Endodermal cell (in vitro differentiated cells): ENCODE measurements around the gene FGD4. TPM values are rescaled to one million over a fixed set of nuclear protein-coding genes. Genes with fewer than 3 reads are reported as not detected.
A peak's percentile ranks its signal among the peaks of the same experiment; 100 is the strongest.

ENCODE experiments used
- DNase-seq: peaks from one replicate; pipeline ENCODE4 v3.0.0-alpha.2; 2017
- H3K27ac ChIP-seq: 2 replicates; pipeline ENCODE4 v1.5.1; 2013; ENCODE audit warnings: mild to moderate bottlenecking, low read depth, low read length, moderate library complexity
- H3K27me3 ChIP-seq: 2 replicates; pipeline ENCODE4 v1.6.1; 2013; ENCODE audit warnings: mild to moderate bottlenecking, low read length, moderate library complexity; ENCODE audit not compliant: insufficient read depth, control insufficient read depth, poor library complexity, severe bottlenecking
- H3K36me3 ChIP-seq: 2 replicates; pipeline ENCODE4 v1.7.0; 2013; ENCODE audit warnings: mild to moderate bottlenecking, low read length, moderate library complexity; ENCODE audit not compliant: control insufficient read depth, insufficient read depth
- H3K4me1 ChIP-seq: one replicate; pipeline ENCODE4 v1.7.0; 2013; ENCODE audit warnings: low read length; ENCODE audit not compliant: control insufficient read depth, insufficient read depth
- H3K4me3 ChIP-seq: 2 replicates; pipeline ENCODE4 v1.5.1; 2013; ENCODE audit warnings: mild to moderate bottlenecking, low read length, moderate library complexity
- H3K9ac ChIP-seq: 2 replicates; pipeline ENCODE4 v1.6.1; 2013; ENCODE audit warnings: mild to moderate bottlenecking, low read length, moderate library complexity; ENCODE audit not compliant: poor library complexity, severe bottlenecking; ENCODE audit errors: extremely low read depth
- H3K9me3 ChIP-seq: 2 replicates; pipeline ENCODE4 v1.6.1; 2013; ENCODE audit warnings: mild to moderate bottlenecking, low read length, moderate library complexity; ENCODE audit not compliant: control insufficient read depth
- H3K27ac Mint-ChIP-seq: 2 replicates; pipeline ENCODE4 v1.8.0; 2020; ENCODE audit warnings: mixed read lengths
- H3K27me3 Mint-ChIP-seq: 2 replicates; pipeline ENCODE4 v1.8.0; 2021; ENCODE audit warnings: mild to moderate bottlenecking, mixed read lengths; ENCODE audit not compliant: insufficient read depth
- H3K36me3 Mint-ChIP-seq: 2 replicates; pipeline ENCODE4 v1.8.0; 2020; ENCODE audit warnings: low read depth, mixed read lengths
- H3K4me1 Mint-ChIP-seq: 2 replicates; pipeline ENCODE4 v1.8.0; 2020; ENCODE audit warnings: mixed read lengths
- H3K4me3 Mint-ChIP-seq: 2 replicates; pipeline ENCODE4 v1.8.0; 2020; ENCODE audit warnings: mild to moderate bottlenecking, moderate library complexity, mixed read lengths
- H3K9me3 Mint-ChIP-seq: 2 replicates; pipeline ENCODE4 v1.8.0; 2020; ENCODE audit warnings: mild to moderate bottlenecking, mixed read lengths
- WGBS, 2 experiments: methylation state at CpG; one replicate each; pipeline versions ENCODE4 v1.1.5 to v1.1.7; 2013; ENCODE audit warnings: missing lambda C conversion rate in 2 of 2, mixed read lengths in 1 of 2; ENCODE audit not compliant: insufficient coverage in 1 of 2, insufficient read length in 1 of 2; 5-methylcytosine and 5-hydroxymethylcytosine counted together
- total RNA-seq, 2 donors: library from RNA; stranded (reverse); fragmentation: NEBNext Ultra II Directional in 1 of 2; extraction: Animal tissue kit (Norgen Biotek cat#: 25700) in 1 of 2; gene quantifications; 2 replicates in 1 of 2; 3 replicates in 1 of 2; pipeline ENCODE4 v1.2.1, GENCODE V29; 2021
- TF ChIP-seq, protein P1 (sequence below): fragments of 200-600 bp; sonication (generic); conservative IDR thresholded peaks from 2 replicates; pipeline ENCODE4 v1.5.0; 2021; ENCODE audit warnings: antibody characterized with exemption, mild to moderate bottlenecking

Gene FGD4
- total RNA-seq, 2 donors from 2014 or later: 27.6 to 57.7 TPM

DNA sequence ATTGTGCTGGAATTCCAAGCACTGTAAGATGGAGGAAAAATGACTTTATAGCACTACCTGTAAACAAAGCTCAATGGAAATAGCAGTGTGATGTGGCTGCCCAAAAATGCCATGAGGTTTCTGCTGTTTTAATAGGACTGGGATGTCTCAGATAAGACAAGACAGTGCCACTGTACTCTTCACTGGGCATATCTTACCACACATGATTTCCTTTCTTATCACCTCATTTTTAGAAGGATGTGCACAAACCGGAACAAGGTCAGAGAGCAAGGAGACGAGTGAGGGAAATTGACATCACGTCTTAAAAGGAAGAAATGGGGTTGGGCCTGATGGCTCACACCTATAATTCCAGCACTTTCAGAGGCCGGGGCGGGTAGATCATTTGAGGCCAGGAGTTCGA, 38.4 kb upstream of the FGD4 start:
- Histone ChIP-seq H3K4me3 (no peak overlapping the region), H3K4me1 (no peaks in the 10 kb centered on the region), H3K27me3 (no peaks in the 10 kb centered on the region), H3K27ac (no peak overlapping the region), H3K36me3 (no peaks in the 10 kb centered on the region), H3K9ac (no peak overlapping the region), H3K9me3 (no peaks in the 10 kb centered on the region)
- 77 to 96% methylated on average over 3 to 6 of the region's 6 CpGs for WGBS, 2 experiments
- H3K27me3 Mint-ChIP-seq: no peaks in the 10 kb centered on the region
- peaks cover 20% of the 10 kb centered on the region for H3K36me3 Mint-ChIP-seq
- no peaks in the 10 kb centered on the region for H3K9me3 Mint-ChIP-seq
- no peak for DNase-seq
- no peak overlapping the region for H3K4me3 Mint-ChIP-seq
- no peak overlapping the region for H3K27ac Mint-ChIP-seq
- peaks cover 22% of the 10 kb centered on the region for H3K4me1 Mint-ChIP-seq
- TF ChIP-seq, protein P1, sequence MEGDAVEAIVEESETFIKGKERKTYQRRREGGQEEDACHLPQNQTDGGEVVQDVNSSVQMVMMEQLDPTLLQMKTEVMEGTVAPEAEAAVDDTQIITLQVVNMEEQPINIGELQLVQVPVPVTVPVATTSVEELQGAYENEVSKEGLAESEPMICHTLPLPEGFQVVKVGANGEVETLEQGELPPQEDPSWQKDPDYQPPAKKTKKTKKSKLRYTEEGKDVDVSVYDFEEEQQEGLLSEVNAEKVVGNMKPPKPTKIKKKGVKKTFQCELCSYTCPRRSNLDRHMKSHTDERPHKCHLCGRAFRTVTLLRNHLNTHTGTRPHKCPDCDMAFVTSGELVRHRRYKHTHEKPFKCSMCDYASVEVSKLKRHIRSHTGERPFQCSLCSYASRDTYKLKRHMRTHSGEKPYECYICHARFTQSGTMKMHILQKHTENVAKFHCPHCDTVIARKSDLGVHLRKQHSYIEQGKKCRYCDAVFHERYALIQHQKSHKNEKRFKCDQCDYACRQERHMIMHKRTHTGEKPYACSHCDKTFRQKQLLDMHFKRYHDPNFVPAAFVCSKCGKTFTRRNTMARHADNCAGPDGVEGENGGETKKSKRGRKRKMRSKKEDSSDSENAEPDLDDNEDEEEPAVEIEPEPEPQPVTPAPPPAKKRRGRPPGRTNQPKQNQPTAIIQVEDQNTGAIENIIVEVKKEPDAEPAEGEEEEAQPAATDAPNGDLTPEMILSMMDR: no peak

DNA sequence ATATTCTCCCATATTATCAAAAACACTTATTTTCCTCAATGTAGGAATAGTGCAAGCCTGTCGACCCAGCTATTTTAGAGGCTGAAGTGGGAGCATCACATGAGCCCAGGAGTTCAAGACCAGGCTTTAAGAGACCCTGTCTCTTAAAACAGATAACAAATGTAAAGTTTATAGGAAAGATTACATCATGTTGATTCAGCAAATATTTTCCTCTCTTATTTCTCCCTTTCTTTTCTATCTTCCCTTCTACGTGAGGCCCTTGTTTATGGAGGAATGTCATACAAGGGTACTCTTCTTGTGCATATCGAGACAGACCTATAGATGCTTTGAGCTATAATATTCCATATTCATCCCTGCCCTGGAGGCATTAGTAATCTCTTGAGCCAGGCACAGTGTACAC, 36.5 kb upstream of the FGD4 start:
- DNase-seq: no peak
- Histone ChIP-seq H3K27ac (no peak overlapping the region), H3K9ac (no peak overlapping the region), H3K9me3 (no peaks in the 10 kb centered on the region), H3K27me3 (no peaks in the 10 kb centered on the region), H3K4me1 (no peaks in the 10 kb centered on the region), H3K4me3 (no peak overlapping the region), H3K36me3 (no peaks in the 10 kb centered on the region)
- Mint-ChIP-seq H3K4me1 (peaks cover 26% of the 10 kb centered on the region), H3K9me3 (no peaks in the 10 kb centered on the region), H3K27me3 (no peaks in the 10 kb centered on the region), H3K36me3 (peaks cover 11% of the 10 kb centered on the region), H3K27ac (no peak overlapping the region), H3K4me3 (no peak overlapping the region)
- WGBS, 2 experiments: 80 to 83% methylated on average over 2 to 3 of the region's 3 CpGs
- TF ChIP-seq, protein P1: no peak

DNA sequence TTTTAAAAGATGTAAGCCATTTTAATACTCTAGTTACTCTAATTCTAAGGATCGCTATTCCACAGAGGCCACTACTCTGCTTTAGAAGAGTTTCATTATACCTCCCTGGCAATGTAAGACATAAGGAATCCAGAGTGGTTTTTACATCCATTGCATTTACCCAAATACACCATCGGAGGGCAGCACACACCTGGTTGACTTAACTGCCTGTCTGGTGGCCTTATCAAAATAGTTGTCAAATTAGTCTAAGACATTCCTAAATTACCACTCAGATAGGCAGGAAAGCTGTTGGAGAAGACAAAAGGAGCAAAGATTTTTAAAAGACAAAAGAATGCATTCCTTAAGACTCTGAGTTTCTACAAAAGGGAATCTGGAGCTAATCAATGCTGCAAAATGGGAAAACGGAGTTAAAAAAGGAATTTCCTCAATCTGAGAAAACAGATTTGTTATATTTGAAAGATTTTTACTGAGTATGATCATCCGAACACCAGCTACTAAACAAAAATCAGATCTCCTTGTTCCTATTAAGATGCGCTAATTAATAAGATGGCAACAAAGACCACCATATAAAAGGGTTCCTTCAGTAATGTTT, 33.8 kb upstream of the FGD4 start:
- H3K36me3 ChIP-seq: no peaks in the 10 kb centered on the region
- H3K9me3 ChIP-seq: no peaks in the 10 kb centered on the region
- Mint-ChIP-seq H3K4me3 (no peak overlapping the region), H3K4me1 (peaks cover 26% of the 10 kb centered on the region), H3K9me3 (no peaks in the 10 kb centered on the region), H3K27me3 (no peaks in the 10 kb centered on the region), H3K36me3 (peaks cover 12% of the 10 kb centered on the region), H3K27ac (peak overlapping the region; percentile 13)
- no peak overlapping the region for H3K9ac ChIP-seq
- peaks cover under 1% of the 10 kb centered on the region for H3K4me1 ChIP-seq
- WGBS, 2 experiments: 28 to 50% methylated on average over 2 to 4 of the region's 5 CpGs
- DNase-seq: peak; percentile 90
- H3K4me3 ChIP-seq: no peak overlapping the region
- TF ChIP-seq, protein P1: peak; percentile 100
- no peaks in the 10 kb centered on the region for H3K27me3 ChIP-seq
- H3K27ac ChIP-seq: no peak overlapping the region
